Loucy (cell line): ENCODE measurements around the gene ENKD1.

Source experiments
- H2AFZ ChIP-seq: fragments of 200-600 bp; sonication (generic); 2 replicates; pipeline ENCODE4 v1.6.0; 2016; ENCODE audit warnings: antibody characterized with exemption, mild to moderate bottlenecking, low read length, moderate library complexity
- H3F3A ChIP-seq: fragments of 200-600 bp; 2 replicates; pipeline ENCODE4 v1.6.0; 2016; ENCODE audit warnings: antibody characterized with exemption, low read depth, mild to moderate bottlenecking
- H3K27me3 ChIP-seq: fragments of 200-600 bp; sonication (generic); 2 replicates; pipeline ENCODE4 v1.6.1; 2014; ENCODE audit warnings: low read length, mild to moderate bottlenecking; ENCODE audit not compliant: insufficient read depth, poor library complexity, severe bottlenecking
- H3K36me3 ChIP-seq: fragments of 200-600 bp; sonication (generic); 2 replicates; pipeline ENCODE4 v1.6.1; 2016; ENCODE audit warnings: low read length; ENCODE audit not compliant: insufficient read depth
- H3K4me1 ChIP-seq: fragments of 200-600 bp; sonication (generic); 2 replicates; pipeline ENCODE4 v1.5.1; 2014; ENCODE audit warnings: low read length, mild to moderate bottlenecking; ENCODE audit not compliant: insufficient read depth, poor library complexity, severe bottlenecking
- H3K4me2 ChIP-seq: fragments of 200-600 bp; sonication (generic); 2 replicates; pipeline ENCODE4 v1.6.0; 2014; ENCODE audit warnings: antibody characterized with exemption, low read length, low read depth, mild to moderate bottlenecking; ENCODE audit not compliant: poor library complexity, severe bottlenecking
- H3K4me3 ChIP-seq: fragments of 200-600 bp; sonication (generic); 2 replicates; pipeline ENCODE4 v1.5.1; 2014; ENCODE audit warnings: low read length, mild to moderate bottlenecking, mixed read lengths; ENCODE audit not compliant: poor library complexity, severe bottlenecking
- H3K79me2 ChIP-seq: fragments of 200-600 bp; sonication (generic); 2 replicates; pipeline ENCODE4 v1.6.1; 2014; ENCODE audit warnings: low read length; ENCODE audit not compliant: insufficient read depth
- H3K9ac ChIP-seq: fragments of 200-600 bp; sonication (generic); 2 replicates; pipeline ENCODE4 v1.6.0; 2014; ENCODE audit warnings: mild to moderate bottlenecking, low read depth, low read length, moderate library complexity; ENCODE audit not compliant: poor library complexity, severe bottlenecking
- H3K9me2 ChIP-seq: fragments of 200-600 bp; sonication (generic); replicated peaks from 2 replicates; pipeline ENCODE4 v1.6.1; 2016; ENCODE audit warnings: low read depth, low read length, mixed read lengths
- H3K9me3 ChIP-seq: fragments of 200-600 bp; sonication (generic); 2 replicates; pipeline ENCODE4 v1.6.1; 2014; ENCODE audit warnings: mild to moderate bottlenecking, antibody characterized with exemption, low read length, low read depth; ENCODE audit not compliant: insufficient read depth
- H4K20me1 ChIP-seq: fragments of 200-600 bp; sonication (generic); 2 replicates; pipeline ENCODE4 v1.6.0; 2014; ENCODE audit warnings: antibody characterized with exemption, low read length, mild to moderate bottlenecking; ENCODE audit not compliant: insufficient read depth, poor library complexity, severe bottlenecking
- CTCF ChIP-seq: fragments of 200-600 bp; sonication (generic); conservative IDR thresholded peaks from 2 replicates; pipeline ENCODE4 v1.5.1; 2014; ENCODE audit warnings: mild to moderate bottlenecking, antibody characterized with exemption, low read length
- EZH2phosphoT487 ChIP-seq: fragments of 200-600 bp; IDR thresholded peaks from 2 replicates; pipeline ENCODE4 v1.6.1; 2018; ENCODE audit warnings: antibody characterized with exemption, mild to moderate bottlenecking, moderate library complexity, borderline replicate concordance

Gene ENKD1

GRCh38 chr16:67683767-67684166, 17.2 kb upstream of the ENKD1 start:
- Histone ChIP-seq H3K4me1 (no peaks in the 10 kb centered on the region), H3F3A (no peaks in the 10 kb centered on the region), H3K4me2 (no peak overlapping the region), H3K79me2 (no peaks in the 10 kb centered on the region), H2AFZ (no peak overlapping the region), H3K9me3 (no peaks in the 10 kb centered on the region), H3K9ac (no peak overlapping the region), H4K20me1 (no peaks in the 10 kb centered on the region), H3K27me3 (no peaks in the 10 kb centered on the region), H3K36me3 (peaks cover 33% of the 10 kb centered on the region; the same call in 1 of the 2 replicates), H3K9me2 (no peaks in the 10 kb centered on the region), H3K4me3 (no peak overlapping the region)
- TF ChIP-seq EZH2phosphoT487 (no peak), CTCF (no peak)

GRCh38 chr16:67679935-67680897, 13.7 kb upstream of the ENKD1 start:
- no peaks in the 10 kb centered on the region for H3K79me2 ChIP-seq
- no peak overlapping the region for H3K4me3 ChIP-seq
- no peaks in the 10 kb centered on the region for H4K20me1 ChIP-seq
- no peaks in the 10 kb centered on the region for H3F3A ChIP-seq
- H3K4me2 ChIP-seq = no peak overlapping the region
- TF ChIP-seq EZH2phosphoT487 = no peak
- TF ChIP-seq CTCF = no peak
- no peaks in the 10 kb centered on the region for H3K9me2 ChIP-seq
- no peaks in the 10 kb centered on the region for H3K27me3 ChIP-seq
- H3K36me3 ChIP-seq = peaks cover 29% of the 10 kb centered on the region; the same call in 1 of the 2 replicates
- no peaks in the 10 kb centered on the region for H3K4me1 ChIP-seq
- H3K9ac ChIP-seq = no peak overlapping the region
- no peak overlapping the region for H2AFZ ChIP-seq
- no peaks in the 10 kb centered on the region for H3K9me3 ChIP-seq

DNA sequence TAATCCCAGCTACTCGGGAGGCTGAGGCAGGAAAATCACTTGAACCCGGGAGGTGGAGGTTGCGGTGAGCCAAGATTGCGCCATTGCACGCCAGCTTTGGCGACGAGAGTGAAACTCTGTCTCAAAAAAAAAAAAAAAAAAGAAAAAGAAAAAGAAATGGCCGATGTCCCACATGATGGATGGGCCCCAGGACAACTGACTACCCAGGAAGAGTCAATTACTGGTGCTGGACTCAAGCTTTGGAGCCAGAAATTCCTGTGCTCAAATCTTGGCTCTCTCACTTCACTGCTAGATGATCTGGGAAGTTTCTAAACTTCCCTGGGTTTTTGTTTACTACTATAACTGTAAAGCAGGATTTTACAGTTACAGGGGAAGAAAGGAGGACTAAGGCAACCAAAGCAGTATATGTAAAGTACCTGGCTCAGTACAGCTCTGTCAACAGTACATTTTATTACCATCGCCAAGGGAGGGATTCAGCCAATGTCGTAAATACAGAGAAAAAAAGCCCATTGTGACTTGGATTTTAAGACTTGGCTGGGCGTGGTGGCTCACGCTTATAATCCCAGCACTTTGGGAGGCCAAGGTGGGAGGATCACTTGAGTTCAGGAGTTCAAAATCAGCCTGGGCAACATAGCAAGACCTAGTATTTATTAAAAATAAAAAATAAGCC, 11.9 kb upstream of the ENKD1 start:
- no peak overlapping the region for H3K4me2 ChIP-seq
- H3K27me3 ChIP-seq = no peaks in the 10 kb centered on the region
- H3K4me1 ChIP-seq = no peaks in the 10 kb centered on the region
- TF ChIP-seq CTCF = no peak
- TF ChIP-seq EZH2phosphoT487 = no peak
- H4K20me1 ChIP-seq = no peaks in the 10 kb centered on the region
- H3K79me2 ChIP-seq = no peaks in the 10 kb centered on the region
- no peaks in the 10 kb centered on the region for H3F3A ChIP-seq
- H3K36me3 ChIP-seq = peaks cover 16% of the 10 kb centered on the region; the same call in 1 of the 2 replicates
- H2AFZ ChIP-seq = no peak overlapping the region
- no peak overlapping the region for H3K9ac ChIP-seq
- H3K9me3 ChIP-seq = no peaks in the 10 kb centered on the region
- no peak overlapping the region for H3K4me3 ChIP-seq
- no peaks in the 10 kb centered on the region for H3K9me2 ChIP-seq
